CD4-positive, CD25-positive, alpha-beta regulatory T cell (primary cell): ENCODE data around the gene ITSN1. TPM values are rescaled to one million over a fixed set of nuclear protein-coding genes. Genes with fewer than 3 reads are reported as not detected.
"Not testable (repeated sequence)": the region's sequence is repeated elsewhere in the genome, so short reads cannot be mapped to it uniquely, and the experiment has no call there.

Experiments
- ATAC-seq, 2 donors: fragments of 150-1000 bp; cut with Tn5 transposase; one replicate each; pipeline ENCODE4 v1.10.0; 2021; ENCODE audit warnings: low read depth in 2 of 2, moderate number of reproducible peaks in 2 of 2, moderate library complexity in 1 of 2
- DNase-seq, 3 donors: peaks; one replicate each; pipeline versions ENCODE4 v3.0.0 to v3.0.0-alpha.2; 2012 to 2022; ENCODE audit warnings: mixed read lengths in 1 of 3
- H3K27ac ChIP-seq: one replicate; pipeline ENCODE4 v1.7.0; 2013; ENCODE audit warnings: mild to moderate bottlenecking, low read length; ENCODE audit not compliant: insufficient read depth, poor library complexity, severe bottlenecking
- H3K27me3 ChIP-seq: one replicate; pipeline ENCODE4 v1.7.0; 2013; ENCODE audit warnings: low read length; ENCODE audit not compliant: control insufficient read depth, insufficient read depth
- H3K36me3 ChIP-seq: one replicate; pipeline ENCODE4 v1.7.0; 2013; ENCODE audit warnings: mild to moderate bottlenecking, low read length, moderate library complexity; ENCODE audit not compliant: control insufficient read depth, insufficient read depth
- H3K4me1 ChIP-seq: 2 replicates; pipeline ENCODE4 v1.7.0; 2013; ENCODE audit warnings: mild to moderate bottlenecking, low read length; ENCODE audit not compliant: insufficient read depth, control insufficient read depth, poor library complexity, severe bottlenecking
- H3K4me3 ChIP-seq: one replicate; pipeline ENCODE4 v1.7.0; 2013; ENCODE audit warnings: low read depth, mild to moderate bottlenecking, low read length, moderate library complexity
- H3K9me3 ChIP-seq, 2 experiments: 1 replicate in 1 of 2; 2 replicates in 1 of 2; pipeline ENCODE4 v1.7.0; 2013; ENCODE audit warnings: low read length in 2 of 2, mild to moderate bottlenecking in 1 of 2, moderate library complexity in 1 of 2; ENCODE audit not compliant: control insufficient read depth in 2 of 2
- H3K27ac Mint-ChIP-seq, 3 donors: one replicate each; pipeline ENCODE4 v1.8.0; 2020 to 2022; ENCODE audit warnings: mild to moderate bottlenecking in 3 of 3, mixed read lengths in 3 of 3, moderate library complexity in 2 of 3
- H3K27me3 Mint-ChIP-seq: one replicate; pipeline ENCODE4 v1.8.0; 2022; ENCODE audit warnings: mild to moderate bottlenecking, mixed read lengths
- H3K36me3 Mint-ChIP-seq: one replicate; pipeline ENCODE4 v1.8.0; 2020; ENCODE audit warnings: mixed read lengths
- H3K4me1 Mint-ChIP-seq, 4 donors: one replicate each; pipeline ENCODE4 v1.8.0; 2020 to 2022; ENCODE audit warnings: mixed read lengths in 4 of 4, mild to moderate bottlenecking in 1 of 4
- H3K4me3 Mint-ChIP-seq, 4 donors: one replicate each; pipeline ENCODE4 v1.8.0; 2020 to 2022; ENCODE audit warnings: mild to moderate bottlenecking in 4 of 4, mixed read lengths in 4 of 4, moderate library complexity in 3 of 4
- H3K9me3 Mint-ChIP-seq, 7 donors: one replicate each; pipeline ENCODE4 v1.8.0; 2020 to 2022; ENCODE audit warnings: mixed read lengths in 7 of 7, mild to moderate bottlenecking in 3 of 7, moderate library complexity in 2 of 7
- polyA plus RNA-seq, 4 donors: library from polyadenylated mRNA; unstranded; fragments of 300-500 nt; fragmentation: Illumina TruSeq; gene quantifications; one replicate each; pipeline ENCODE4 v1.2.3, GENCODE V29; 2021
- total RNA-seq: library from RNA; stranded (reverse); gene quantifications from one replicate; pipeline ENCODE4 v1.2.3, GENCODE V29; 2022

The ITSN1 gene
- total and polyA plus RNA-seq, 5 donors from 2014 or later = 0.17 to 1.1 (median 0.44) TPM

GRCh38 chr21:33721081-33721480 is 78.8 kb downstream of the ITSN1 start:
- H3K36me3 ChIP-seq = no peaks in the 10 kb centered on the region
- no peak overlapping the region for H3K27ac ChIP-seq
- H3K9me3 ChIP-seq = no peaks in the 10 kb centered on the region
- Mint-ChIP-seq H3K27ac (peak overlapping the region in 1 of 3 donors; percentile 45), H3K4me1 (no peaks in the 10 kb centered on the region), H3K27me3 (peaks cover 4% of the 10 kb centered on the region), H3K4me3 (no peak overlapping the region), H3K9me3 (no peaks in the 10 kb centered on the region), H3K36me3 (no peaks in the 10 kb centered on the region)
- H3K27me3 ChIP-seq = peaks cover under 1% of the 10 kb centered on the region
- ATAC-seq (no peak), DNase-seq (no peak)
- H3K4me1 ChIP-seq = no peaks in the 10 kb centered on the region
- no peak overlapping the region for H3K4me3 ChIP-seq

GRCh38 chr21:33729139-33729538 is 86.8 kb downstream of the ITSN1 start:
- not testable (repeated sequence) for H3K27me3 ChIP-seq, H3K9me3 ChIP-seq, H3K4me1 Mint-ChIP-seq, H3K36me3 ChIP-seq, H3K27me3 Mint-ChIP-seq, H3K4me3 ChIP-seq, ATAC-seq, H3K36me3 Mint-ChIP-seq, H3K4me3 Mint-ChIP-seq, H3K4me1 ChIP-seq, H3K27ac ChIP-seq, H3K9me3 Mint-ChIP-seq, DNase-seq
- peak overlapping the region in 1 of 3 donors; percentile 4 for H3K27ac Mint-ChIP-seq

GRCh38 chr21:33729641-33730040 is 87.3 kb downstream of the ITSN1 start:
- H3K36me3 ChIP-seq = no peaks in the 10 kb centered on the region
- no peak overlapping the region for H3K4me3 ChIP-seq
- ATAC-seq (no peak), DNase-seq (no peak)
- H3K9me3 ChIP-seq = no peaks in the 10 kb centered on the region
- Mint-ChIP-seq H3K36me3 (no peaks in the 10 kb centered on the region), H3K27me3 (peaks cover 8% of the 10 kb centered on the region), H3K4me1 (no peaks in the 10 kb centered on the region), H3K27ac (no peak overlapping the region), H3K4me3 (no peak overlapping the region), H3K9me3 (no peaks in the 10 kb centered on the region)
- peaks cover 3% of the 10 kb centered on the region for H3K27me3 ChIP-seq
- H3K4me1 ChIP-seq = no peaks in the 10 kb centered on the region
- no peak overlapping the region for H3K27ac ChIP-seq

DNA sequence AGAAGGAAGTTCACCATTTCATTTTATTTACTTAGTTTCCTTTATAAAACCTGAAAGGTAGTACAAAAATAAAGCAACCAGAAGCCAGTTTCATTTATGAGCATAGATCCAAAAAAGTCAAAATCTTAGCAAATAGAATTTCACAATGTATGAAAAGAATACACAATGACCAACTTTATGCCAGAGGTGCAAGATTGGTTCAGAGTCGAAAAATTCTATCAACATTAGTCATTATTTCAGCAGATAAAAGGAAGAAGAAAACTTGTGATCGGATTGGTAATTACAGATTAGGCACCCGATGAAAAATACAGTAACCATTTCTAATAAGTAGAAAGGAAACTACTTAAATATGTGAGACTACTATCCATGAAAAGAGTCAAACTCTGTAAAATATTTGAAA is 89.1 kb downstream of the ITSN1 start:
- Histone ChIP-seq H3K4me3 (no peak overlapping the region), H3K4me1 (no peaks in the 10 kb centered on the region), H3K27ac (no peak overlapping the region), H3K36me3 (no peaks in the 10 kb centered on the region), H3K27me3 (peaks cover 3% of the 10 kb centered on the region), H3K9me3 (no peaks in the 10 kb centered on the region)
- Mint-ChIP-seq H3K27me3 (peaks cover 8% of the 10 kb centered on the region), H3K9me3 (no peaks in the 10 kb centered on the region), H3K36me3 (no peaks in the 10 kb centered on the region), H3K27ac (no peak overlapping the region), H3K4me1 (no peaks in the 10 kb centered on the region), H3K4me3 (no peak overlapping the region)
- DNase-seq (no peak), ATAC-seq (no peak)

DNA sequence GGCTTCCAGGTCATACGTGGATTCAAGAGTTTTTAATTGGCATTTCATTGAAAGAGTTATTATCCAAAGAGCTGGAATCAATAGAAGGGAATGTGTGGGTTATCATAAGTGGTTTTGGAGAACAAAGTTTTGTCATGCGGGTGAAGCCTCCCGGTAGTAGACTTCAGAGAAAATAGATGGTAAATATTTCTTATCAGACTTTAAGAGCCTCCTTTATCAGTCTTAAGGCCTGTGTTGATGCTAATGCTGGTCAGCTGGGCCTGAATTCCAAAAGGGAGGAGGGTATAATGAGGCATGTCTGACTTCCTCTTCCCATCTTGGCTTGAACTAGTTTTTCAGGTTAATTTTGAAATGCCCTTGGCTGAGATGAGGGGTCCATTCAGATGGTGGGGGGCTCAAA is 89.7 kb downstream of the ITSN1 start:
- Histone ChIP-seq H3K9me3 (no peaks in the 10 kb centered on the region), H3K27me3 (peaks cover 3% of the 10 kb centered on the region), H3K36me3 (no peaks in the 10 kb centered on the region), H3K27ac (no peak overlapping the region), H3K4me1 (no peaks in the 10 kb centered on the region), H3K4me3 (no peak overlapping the region)
- no peak for DNase-seq
- Mint-ChIP-seq H3K27me3 (peaks cover 8% of the 10 kb centered on the region), H3K9me3 (no peaks in the 10 kb centered on the region), H3K36me3 (no peaks in the 10 kb centered on the region), H3K4me1 (no peaks in the 10 kb centered on the region), H3K27ac (peak overlapping the region in 1 of 3 donors; percentile 96), H3K4me3 (no peak overlapping the region)
- no peak for ATAC-seq

GRCh38 chr21:33733601-33734000 is 91.3 kb downstream of the ITSN1 start:
- H3K36me3 ChIP-seq = no peaks in the 10 kb centered on the region
- DNase-seq (no peak), ATAC-seq (no peak)
- Mint-ChIP-seq H3K4me3 (no peak overlapping the region), H3K36me3 (no peaks in the 10 kb centered on the region), H3K9me3 (no peaks in the 10 kb centered on the region), H3K4me1 (no peaks in the 10 kb centered on the region), H3K27me3 (peaks cover 8% of the 10 kb centered on the region), H3K27ac (no peak overlapping the region)
- no peak overlapping the region for H3K27ac ChIP-seq
- H3K27me3 ChIP-seq = peaks cover 3% of the 10 kb centered on the region
- no peak overlapping the region for H3K4me3 ChIP-seq
- H3K4me1 ChIP-seq = no peaks in the 10 kb centered on the region
- H3K9me3 ChIP-seq = no peaks in the 10 kb centered on the region

- H3K4me3 ChIP-seq = no peak overlapping the region
- no peaks in the 10 kb centered on the region for H3K9me3 Mint-ChIP-seq
- H3K4me3 Mint-ChIP-seq = no peak overlapping the region
- H3K27me3 Mint-ChIP-seq = peaks cover 8% of the 10 kb centered on the region
- no peaks in the 10 kb centered on the region for H3K4me1 ChIP-seq
- no peak overlapping the region for H3K27ac Mint-ChIP-seq
- DNase-seq (no peak), ATAC-seq (no peak)
- H3K36me3 ChIP-seq = no peaks in the 10 kb centered on the region
- peaks cover 3% of the 10 kb centered on the region for H3K27me3 ChIP-seq
- no peaks in the 10 kb centered on the region for H3K36me3 Mint-ChIP-seq
- no peaks in the 10 kb centered on the region for H3K4me1 Mint-ChIP-seq
- H3K27ac ChIP-seq = no peak overlapping the region
- H3K9me3 ChIP-seq = no peaks in the 10 kb centered on the region
These were observed 92.0 kb downstream of the ITSN1 start for GRCh38 chr21:33734291-33734690.

- H3K9me3 Mint-ChIP-seq = no peaks in the 10 kb centered on the region
- H3K4me3 Mint-ChIP-seq = no peak overlapping the region
- peaks cover 8% of the 10 kb centered on the region for H3K27me3 Mint-ChIP-seq
- H3K27ac Mint-ChIP-seq = no peak overlapping the region
- Histone ChIP-seq H3K4me1 (no peaks in the 10 kb centered on the region), H3K4me3 (no peak overlapping the region), H3K9me3 (no peaks in the 10 kb centered on the region), H3K27ac (no peak overlapping the region), H3K27me3 (peaks cover 3% of the 10 kb centered on the region), H3K36me3 (no peaks in the 10 kb centered on the region)
- H3K36me3 Mint-ChIP-seq = no peaks in the 10 kb centered on the region
- ATAC-seq (no peak), DNase-seq (no peak)
- H3K4me1 Mint-ChIP-seq = no peaks in the 10 kb centered on the region
These were observed 92.5 kb downstream of the ITSN1 start for GRCh38 chr21:33734818-33735217.
